HG02885 (cell line): ENCODE results near the gene COG6.

ENCODE experiments used
- ATAC-seq: cut with Tn5 transposase; IDR thresholded peaks from one replicate; pipeline ENCODE4 v1.9.1; 2021; ENCODE audit warnings: mild to moderate bottlenecking; ENCODE audit not compliant: unreplicated experiment, poor library complexity

Gene COG6

GRCh38 chr13:39675904-39676303 is 20.4 kb downstream of the COG6 start:
- no peak for ATAC-seq

- ATAC-seq = no peak
Measured at GRCh38 chr13:39676315-39676876, 20.9 kb downstream of the COG6 start.

- ATAC-seq = peak; percentile 42
Measured at GRCh38 chr13:39682310-39682709, 26.8 kb downstream of the COG6 start.

- peak; percentile 85 for ATAC-seq
Measured at GRCh38 chr13:39682788-39683187, 27.3 kb downstream of the COG6 start.

GRCh38 chr13:39684531-39685137 is 29.2 kb downstream of the COG6 start:
- no peak for ATAC-seq

- no peak for ATAC-seq
Measured at GRCh38 chr13:39685652-39686051, 30.2 kb downstream of the COG6 start.

- peak; percentile 10 for ATAC-seq
Measured at GRCh38 chr13:39688278-39688677, 32.8 kb downstream of the COG6 start.

- ATAC-seq = peak; percentile 92
Measured at GRCh38 chr13:39688699-39689405, 33.4 kb downstream of the COG6 start.

GRCh38 chr13:39692660-39693438 is 37.4 kb downstream of the COG6 start:
- no peak for ATAC-seq

GRCh38 chr13:39699274-39699673 is 43.8 kb downstream of the COG6 start:
- no peak for ATAC-seq

- ATAC-seq = no peak
Measured at GRCh38 chr13:39712626-39713025, 57.2 kb downstream of the COG6 start.

GRCh38 chr13:39729156-39729555 is 73.7 kb downstream of the COG6 start:
- ATAC-seq = no peak

- peak; percentile 53 for ATAC-seq
Measured at GRCh38 chr13:39734952-39735351, 79.5 kb downstream of the COG6 start.

- no peak for ATAC-seq
Measured at GRCh38 chr13:39737047-39737446, 81.6 kb downstream of the COG6 start.

GRCh38 chr13:39740761-39741160 is 85.3 kb downstream of the COG6 start:
- ATAC-seq = no peak

GRCh38 chr13:39748961-39749360 is 93.5 kb downstream of the COG6 start:
- ATAC-seq = no peak

- ATAC-seq = no peak
Measured at GRCh38 chr13:39749528-39749927, 94.1 kb downstream of the COG6 start.

GRCh38 chr13:39751805-39752204 is 96.3 kb downstream of the COG6 start:
- no peak for ATAC-seq

- ATAC-seq = peak; percentile 39
Measured at GRCh38 chr13:39760521-39760920, 105.1 kb downstream of the COG6 start.

GRCh38 chr13:39765801-39766463 is 110.5 kb downstream of the COG6 start:
- ATAC-seq = no peak
